GM18873 (cell line): ENCODE results near the gene EPOP.

Experiments
- ATAC-seq: cut with Tn5 transposase; IDR thresholded peaks from one replicate; pipeline ENCODE4 v1.9.1; 2021; ENCODE audit warnings: mild to moderate bottlenecking, moderate library complexity, moderate number of reproducible peaks; ENCODE audit not compliant: unreplicated experiment, low FRiP score

Gene EPOP

DNA sequence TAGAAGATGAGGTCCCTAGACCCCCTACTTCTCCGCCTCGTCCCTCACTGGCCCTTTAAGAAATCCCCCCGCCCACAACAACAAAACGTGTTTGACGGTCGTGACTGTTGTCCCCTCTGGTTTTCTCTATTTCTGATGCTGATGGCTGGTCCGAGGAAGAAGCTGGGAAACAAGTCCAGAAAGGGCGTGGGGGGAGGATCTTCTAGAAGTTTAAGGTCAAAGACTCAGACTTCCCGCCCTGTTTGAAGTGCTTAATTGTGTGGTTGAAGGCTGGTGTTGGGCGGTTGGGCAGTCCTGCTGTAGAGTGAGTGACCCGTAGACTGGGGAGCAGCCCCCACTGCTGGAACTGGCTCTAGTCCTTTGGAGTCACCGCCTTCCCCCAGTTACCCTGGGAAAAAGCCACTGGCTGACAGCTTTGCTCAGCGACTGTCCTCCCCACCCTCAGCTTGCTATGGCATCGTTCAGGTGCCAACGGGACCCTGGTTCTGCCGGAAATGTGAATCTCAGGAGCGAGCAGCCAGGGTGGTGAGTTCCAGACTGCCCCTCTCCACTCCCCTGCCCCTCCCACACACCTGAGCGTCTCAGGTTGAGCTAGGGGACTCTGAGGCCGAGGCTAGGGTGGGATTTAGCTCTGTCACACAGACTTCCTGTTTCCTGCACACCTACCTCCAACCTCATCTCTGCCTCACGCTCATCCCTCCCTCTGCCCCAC lies 31.9 kb upstream of the EPOP start:
- no peak for ATAC-seq

- ATAC-seq, result no peak
These were observed 31.2 kb upstream of the EPOP start for GRCh38 chr17:38705803-38706504.

- ATAC-seq, result no peak
These were observed 30.7 kb upstream of the EPOP start for GRCh38 chr17:38705523-38705802.

DNA sequence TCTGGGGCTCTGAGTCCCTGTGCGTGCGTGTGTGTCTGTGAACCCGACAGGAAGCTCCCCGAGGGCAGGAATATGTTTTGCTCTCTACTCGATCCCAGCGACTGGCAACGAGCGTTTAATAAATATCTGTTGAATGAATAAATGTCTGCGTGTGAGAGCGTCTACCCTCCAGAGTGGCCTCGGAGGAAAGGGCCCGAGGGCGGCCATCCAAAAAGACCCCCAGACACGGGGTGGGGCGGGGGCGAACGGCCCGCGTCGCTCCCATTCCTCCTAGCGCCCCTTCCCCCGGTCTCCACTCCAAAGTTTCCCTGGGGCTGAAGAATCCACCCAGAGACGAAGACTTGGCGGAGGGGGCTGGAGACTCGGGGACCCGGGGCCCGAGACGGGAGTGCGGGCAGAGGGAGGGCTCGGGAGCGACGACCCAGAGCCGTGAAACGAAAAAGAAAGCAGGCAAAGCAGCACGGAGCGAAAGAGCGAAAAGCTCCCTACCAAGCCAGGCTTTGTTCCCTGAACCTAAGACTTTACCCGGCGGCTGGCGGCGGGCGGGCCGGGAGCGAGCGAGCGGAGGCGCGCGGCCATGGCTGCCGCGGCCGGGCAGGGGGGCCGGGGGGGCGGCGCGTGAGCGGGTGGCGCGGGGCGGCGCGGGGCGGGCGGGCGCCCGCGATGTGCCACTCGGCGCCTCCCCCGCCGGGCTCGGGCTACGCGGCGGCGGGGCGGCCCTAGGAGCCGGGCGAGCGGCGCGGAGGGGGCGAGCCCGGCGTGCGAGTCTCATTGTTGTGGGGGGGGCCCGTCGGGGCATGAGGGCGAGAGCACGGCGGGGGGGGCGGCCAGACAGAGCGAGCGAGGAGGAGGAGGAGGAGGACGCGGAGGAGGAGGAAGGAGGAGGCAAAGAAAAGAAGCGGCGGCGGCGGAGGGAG lies 30.1 kb upstream of the EPOP start, which contains the start of gene MLLT6:
Gene MLLT6, plus strand, starts transcription at position 668 of the 917 bp plus-strand sequence. CDS start 360 bp downstream, outside the sequence.
- no peak for ATAC-seq

DNA sequence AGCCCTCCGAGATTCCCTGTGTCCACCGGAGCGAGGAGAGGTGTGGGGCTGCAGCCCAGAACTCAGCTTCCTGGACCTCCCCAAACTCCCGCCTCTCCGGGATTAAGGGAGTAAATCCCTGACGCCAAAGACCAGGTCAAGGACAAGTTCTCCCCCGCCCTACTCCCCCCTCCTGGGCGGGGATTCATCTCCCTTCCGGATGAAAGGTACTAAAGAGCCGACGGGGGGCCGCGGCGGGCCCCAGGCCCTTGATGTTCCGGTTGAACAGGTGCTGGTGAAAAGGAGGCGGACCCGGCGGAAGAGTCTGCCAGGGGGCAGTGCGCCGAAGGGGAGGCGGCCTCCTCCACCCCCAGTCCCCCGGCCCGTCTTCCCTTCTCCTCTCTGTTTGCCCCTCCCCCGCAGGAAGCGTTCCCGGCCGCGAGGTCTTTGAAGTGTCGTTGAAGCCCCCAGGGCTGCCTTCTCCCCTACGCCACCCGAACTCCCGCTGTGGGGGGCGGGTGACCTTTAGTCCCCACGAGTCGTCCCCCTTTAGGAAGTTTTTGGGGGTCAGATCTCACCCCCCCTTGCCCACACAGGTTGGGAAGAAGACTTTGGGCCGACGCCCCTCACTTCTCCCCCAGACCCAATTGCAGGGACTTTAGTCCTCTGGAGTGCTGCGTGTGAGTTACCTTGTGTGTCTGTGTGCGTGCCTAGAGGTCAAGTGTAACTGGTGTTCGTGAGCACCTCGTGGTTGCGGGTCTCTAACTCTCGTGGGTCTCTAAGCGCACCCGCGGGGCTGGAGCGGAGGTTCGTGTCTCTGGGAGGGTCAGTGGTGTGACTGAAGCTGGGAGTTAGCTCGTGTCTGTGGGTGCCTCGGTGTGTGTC lies 29.2 kb upstream of the EPOP start:
- ATAC-seq, result no peak

DNA sequence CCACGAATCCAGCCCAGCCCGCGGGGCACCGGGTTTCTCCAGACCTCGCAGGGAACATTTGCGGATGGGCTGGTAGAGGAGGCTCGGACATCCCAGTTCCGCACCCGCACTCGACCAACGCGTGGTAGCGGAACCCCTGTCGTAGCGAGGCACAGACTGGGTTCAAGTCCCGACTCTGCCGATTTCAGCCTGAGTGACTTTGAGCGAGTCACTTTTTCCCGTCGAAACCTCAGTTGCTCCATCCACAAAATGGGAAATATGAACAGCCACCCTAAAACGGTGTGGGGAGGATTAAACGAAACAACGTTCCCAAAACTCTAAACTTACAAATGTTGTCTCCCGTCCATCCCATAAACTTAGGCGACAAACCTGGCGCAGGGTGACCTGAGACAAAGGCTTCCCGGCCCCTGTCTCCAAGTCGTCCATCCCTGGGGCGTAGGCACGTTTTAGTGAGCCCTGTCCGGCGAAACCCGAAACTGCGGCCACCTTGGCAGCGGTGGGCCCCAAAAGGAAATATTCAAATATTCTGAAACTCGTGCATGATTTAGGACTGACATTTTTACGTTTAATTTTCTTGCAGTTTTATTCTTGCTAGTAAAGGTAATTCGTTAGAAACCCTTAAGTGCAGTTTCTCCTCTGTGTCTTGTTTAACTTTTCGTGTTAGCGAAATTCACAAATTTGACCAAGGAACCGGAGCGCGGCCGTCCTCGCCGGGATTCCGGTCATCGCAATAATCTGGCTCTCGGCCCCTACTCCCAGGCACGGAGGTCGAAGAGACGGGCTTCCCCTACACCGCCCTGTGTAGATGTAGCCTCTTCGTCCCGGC lies 28.4 kb upstream of the EPOP start:
- ATAC-seq, result no peak

DNA sequence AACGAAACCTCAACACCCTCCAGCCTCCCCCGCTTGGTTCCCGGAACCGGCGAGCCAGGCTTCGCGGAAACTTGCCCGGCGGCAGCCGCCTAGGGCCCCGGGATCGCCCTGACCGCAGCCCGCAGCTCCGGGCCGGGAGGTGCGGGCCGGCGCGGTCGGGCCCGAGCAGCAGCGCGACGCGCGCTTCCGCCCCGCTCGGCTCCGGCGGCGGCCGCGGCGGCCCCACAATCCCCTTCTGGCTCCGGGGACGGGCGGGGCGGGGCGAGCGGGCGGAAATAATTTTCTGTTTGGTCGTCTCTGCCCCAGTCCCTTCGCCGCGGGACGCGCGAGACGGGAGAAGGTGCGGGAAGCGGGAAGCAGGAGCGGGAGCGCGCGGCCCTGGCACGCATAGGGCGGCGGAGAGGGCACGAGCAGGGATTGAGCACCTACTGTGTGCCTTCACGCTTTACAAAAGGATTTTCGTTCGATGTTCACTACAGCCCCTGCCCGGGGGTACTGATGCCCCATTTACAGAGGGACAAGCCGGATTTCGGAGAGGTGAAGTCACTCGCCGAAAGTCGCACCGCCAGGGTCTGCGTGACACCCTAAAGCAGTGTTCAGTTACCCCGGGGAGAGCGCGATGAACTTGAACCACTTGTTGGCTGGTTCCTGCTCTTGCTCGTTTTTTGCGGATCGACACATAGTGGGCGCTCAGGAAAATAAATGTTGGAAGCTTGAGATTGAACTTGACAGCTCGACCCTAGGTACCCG lies 27.6 kb upstream of the EPOP start:
- ATAC-seq, result no peak

DNA sequence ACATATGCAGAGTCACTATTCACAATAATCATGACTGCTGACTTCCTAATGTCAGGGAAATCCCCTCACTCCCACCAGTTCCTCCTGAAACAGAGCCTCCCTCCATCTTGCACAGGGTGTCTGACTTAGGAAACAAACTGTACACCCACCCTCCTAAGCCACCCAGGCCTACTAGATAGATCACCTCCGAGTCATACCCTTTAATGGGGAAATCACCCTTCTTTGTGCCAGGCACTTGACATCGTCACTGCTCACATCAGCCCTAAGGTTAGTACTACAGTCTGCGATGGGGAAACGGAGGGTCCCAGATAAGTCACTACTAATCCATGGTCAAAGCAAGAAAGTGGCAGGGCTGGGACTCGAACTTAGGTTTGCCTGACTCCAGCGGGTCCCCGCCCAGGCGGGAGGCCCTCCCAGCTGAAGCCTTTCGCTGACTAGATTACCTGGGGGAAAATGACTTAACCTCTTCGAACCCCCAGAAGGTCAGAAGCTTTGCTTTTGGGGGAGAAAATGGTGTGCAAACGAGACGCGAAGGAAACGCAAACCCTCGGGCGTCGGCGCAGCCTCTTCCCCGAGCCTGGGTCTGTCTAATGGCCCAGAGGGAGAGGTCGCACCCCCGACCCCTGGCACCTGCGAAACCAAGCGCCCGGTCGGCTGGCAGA lies 26.9 kb upstream of the EPOP start:
- ATAC-seq, result no peak

DNA sequence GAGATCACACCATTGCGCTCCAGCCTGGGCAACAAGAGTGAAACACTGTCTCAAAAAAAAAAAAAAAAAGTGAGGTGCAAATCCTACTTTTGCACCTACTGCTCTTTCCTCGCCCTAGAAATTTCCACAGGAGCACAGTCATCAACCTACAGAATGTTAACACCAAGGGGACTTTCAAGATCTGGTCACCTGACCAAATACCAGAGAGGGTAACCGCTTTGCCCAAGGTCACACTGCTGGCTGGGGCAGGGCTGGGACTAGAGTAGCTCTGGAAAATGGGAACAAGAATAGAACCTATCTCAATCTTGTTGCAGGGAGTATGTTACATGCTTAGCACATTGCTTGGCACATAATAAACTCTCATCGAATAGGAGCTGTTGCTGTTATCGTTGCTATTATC lies 24.0 kb upstream of the EPOP start:
- ATAC-seq, result no peak

- ATAC-seq, result no peak
These were observed 22.5 kb upstream of the EPOP start for GRCh38 chr17:38697061-38697820.

GRCh38 chr17:38693700-38694329 lies 19.1 kb upstream of the EPOP start:
- no peak for ATAC-seq

DNA sequence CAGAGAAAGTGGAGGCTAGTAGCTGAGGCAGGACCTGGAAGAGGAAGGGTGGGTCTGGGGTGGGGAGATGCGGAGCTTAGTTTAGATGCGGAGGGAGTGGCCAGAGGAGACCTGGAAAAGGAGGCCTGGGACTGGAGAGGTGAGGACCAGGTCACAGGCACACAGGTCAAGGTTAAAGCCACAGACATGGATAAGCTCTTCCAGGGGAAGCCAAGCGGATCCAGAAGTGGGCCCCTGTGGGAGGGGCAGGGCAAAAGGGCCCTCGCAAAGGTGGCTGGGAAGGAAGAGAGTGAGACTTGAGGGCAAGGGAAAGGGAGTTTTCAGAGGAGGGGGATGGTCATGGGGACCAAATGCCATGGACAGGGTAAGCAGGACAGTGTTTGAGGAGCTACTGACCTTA lies 16.4 kb upstream of the EPOP start:
- no peak for ATAC-seq

GRCh38 chr17:38690386-38690785 lies 15.6 kb upstream of the EPOP start:
- ATAC-seq, result no peak

- ATAC-seq, result no peak
These were observed 12.5 kb upstream of the EPOP start for GRCh38 chr17:38687286-38687685.

GRCh38 chr17:38685491-38685890 lies 10.7 kb upstream of the EPOP start:
- no peak for ATAC-seq

DNA sequence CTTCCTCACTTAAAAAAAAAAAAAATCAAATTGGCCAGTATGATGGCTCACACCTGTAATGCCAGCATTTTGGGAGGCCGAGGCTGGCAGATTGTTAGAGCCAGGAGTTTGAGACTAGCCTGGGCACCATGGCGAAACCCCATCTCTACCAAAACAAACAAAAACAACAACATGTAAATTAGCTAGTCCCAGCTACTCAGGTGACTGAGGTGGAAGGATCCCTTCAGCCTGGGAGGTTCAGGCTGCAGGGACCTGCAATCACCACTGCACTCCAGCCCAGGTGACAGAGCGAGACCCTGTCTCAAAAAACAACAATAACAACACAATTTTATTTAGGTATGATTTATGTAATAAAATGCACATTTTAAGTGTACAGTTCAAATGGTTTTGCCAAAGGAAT lies 6.3 kb upstream of the EPOP start:
- no peak for ATAC-seq

DNA sequence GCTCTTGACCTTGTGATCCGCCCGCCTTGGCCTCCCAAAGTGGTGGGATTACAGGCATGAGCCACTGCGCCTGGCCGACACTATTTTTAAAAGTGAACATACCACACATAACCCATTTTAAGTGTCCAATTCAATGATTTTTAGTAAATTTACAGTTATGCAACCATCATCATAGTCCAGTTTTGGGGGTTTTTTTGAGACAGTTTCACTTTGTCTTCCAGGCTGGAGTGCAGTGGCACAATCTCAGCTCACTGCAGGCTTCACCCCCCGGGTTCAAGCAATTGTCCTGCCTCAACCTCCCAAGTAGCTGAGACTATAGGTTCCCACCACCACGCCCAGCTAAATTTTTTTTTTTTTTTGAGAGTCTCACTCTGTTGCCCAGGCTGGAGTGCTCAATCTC lies 3.1 kb upstream of the EPOP start:
- no peak for ATAC-seq
